ENCODE results near the gene ERF.

ERF gene

DNA sequence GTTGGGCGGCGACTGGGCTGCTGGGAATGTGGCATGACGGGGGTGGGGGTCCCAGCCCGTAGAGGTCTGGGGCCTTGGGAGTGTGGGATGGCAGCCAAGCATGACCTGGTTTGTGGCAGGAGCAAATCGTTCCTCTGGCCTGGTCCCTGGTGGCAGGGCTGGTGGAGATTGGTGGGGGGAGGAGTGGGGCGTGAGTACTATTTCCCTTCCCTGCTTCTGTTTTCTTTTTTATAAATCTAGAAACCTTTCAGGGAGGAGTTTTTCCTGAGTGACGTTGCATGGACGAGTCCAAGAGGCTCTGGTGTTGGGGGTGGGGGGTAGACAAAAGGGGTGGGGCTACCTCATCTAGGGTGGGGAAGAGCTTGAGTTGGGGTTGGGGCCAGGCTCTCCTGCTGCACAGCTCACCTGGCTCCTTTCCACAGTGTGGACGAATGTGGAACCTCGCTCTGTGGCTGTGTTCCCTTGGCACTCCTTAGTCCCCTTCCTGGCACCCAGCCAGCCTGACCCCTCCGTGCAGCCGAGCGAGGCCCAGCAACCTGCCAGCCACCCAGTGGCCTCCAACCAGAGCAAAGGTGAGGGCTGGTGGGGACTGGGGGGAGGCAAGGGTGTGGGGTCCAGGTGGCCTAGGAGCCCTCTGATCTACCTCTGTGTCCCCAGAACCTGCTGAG lies 31.6 kb upstream of the ERF start:
- peak; percentile 41 for DNase-seq

DNA sequence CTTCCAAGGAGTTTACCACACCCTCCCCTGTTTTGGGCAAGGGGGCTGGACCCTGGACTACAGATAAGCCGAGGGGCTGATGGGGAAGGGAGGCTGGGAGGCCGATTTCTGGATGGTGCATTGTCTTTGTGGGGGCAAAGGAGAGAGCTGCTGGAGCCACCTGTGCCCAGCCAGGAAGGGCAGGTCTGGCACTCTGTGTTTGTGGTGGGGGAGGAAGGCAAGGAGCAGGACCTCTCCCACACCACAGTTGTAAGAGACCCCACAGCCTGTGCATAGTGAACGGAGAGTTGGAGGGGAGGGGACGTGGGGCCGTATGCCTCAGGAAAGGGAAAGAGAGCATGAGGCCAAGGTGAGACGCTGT lies 31.0 kb upstream of the ERF start:
- DNase-seq = no peak

DNA sequence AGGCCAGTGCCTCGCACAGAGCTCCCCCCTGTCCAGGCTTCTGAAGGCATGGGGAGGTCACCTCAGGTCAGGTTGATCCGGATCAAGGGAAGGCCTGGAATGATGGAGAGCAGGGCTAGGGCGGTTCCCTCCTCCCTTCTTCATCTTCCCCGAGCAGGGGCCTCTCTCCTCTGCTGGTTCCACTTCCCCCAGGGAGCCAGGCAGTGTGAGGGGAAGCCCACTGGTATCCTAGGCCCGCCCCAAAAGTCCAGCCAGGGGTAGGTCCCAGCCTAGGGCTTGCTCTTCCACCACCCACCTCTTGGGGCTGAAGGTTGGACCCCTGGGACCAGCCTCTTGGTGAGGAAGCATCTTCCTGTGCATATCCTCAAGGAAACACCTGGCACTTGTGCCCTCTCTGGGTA lies 30.6 kb upstream of the ERF start:
- DNase-seq = no peak

DNA sequence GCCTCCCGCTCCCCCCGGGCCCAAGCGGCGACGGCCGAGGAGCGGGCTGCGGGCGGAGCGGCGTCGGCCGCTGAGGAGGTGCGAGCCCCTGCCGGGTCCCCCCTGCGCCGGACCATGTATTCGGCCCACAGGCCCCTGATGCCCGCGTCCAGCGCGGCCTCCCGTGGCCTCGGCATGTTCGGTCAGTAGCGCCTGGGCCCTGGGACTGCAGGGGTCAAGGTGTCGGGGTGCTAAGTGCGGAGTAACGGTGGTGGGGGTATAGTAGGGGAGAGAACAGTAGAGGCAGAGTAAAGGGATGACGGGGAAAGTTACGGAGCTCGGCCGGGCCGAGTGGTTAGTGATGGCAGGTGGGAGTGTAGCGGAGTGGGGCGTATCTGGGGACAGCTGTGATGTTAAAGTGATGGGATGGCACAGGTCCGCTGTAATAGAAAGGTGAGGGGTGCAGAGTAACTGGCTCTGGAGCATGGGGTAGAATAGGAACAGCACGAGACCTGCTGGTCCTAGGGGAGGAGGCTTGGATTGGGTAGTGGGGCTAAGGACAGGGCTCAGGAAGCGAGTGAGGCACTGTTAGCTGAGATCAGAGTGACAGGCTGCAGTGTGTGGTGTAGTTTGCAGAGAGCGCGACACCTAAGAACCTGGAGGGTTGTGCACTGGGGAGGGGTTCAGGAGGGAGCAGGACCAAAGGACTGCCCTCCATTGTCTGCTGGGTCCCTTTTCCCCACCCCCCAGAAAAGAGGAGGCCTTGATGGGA lies 29.8 kb upstream of the ERF start:
- no peak for DNase-seq

DNA sequence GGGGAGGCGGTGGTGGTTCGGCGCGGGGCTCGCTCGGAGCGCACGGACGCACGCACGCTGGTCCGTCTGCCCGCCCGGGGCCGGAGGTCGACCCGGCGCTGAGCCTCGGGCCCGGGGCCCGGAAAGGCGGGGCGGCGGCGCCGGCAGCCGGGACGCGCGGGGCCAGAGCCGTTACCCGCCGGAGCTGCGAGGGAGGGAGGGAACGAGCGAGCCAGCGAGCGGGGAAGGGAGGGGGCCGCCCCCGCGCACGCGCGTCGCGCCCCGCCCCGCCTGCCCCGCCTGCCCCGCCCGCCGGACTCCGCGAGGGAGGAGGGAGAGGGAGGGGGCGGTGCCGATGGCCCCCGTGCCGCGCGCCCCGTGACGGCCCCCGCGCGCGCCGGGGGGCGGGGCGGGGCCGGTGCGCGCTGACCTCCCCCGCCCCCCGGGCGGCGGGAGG lies 29.2 kb upstream of the ERF start:
- peak; percentile 79 for DNase-seq

- DNase-seq = peak; percentile 95
These were observed 28.5 kb upstream of the ERF start for GRCh38 chr19:42283188-42284065.

DNA sequence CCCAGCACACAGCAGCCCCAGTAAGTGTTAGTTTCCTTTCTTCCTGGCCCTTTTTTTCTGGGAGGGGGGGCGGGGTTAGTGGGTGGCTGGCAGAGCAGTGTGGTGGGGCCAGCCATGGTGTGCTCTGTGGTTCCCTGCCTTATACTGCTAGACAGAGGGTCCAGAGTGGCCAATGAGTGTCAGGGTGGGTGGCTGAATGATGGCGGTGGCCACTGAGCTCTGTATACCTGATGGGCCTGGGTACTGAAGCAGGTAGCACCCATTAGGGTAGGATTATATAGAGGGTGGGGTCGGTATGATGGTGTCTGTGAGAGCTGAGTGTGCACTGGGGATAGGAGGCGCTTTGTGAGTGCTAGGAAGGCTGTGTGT lies 27.9 kb upstream of the ERF start:
- DNase-seq = no peak

- DNase-seq = peak; percentile 72
These were observed 27.2 kb upstream of the ERF start for GRCh38 chr19:42281827-42282762.

DNA sequence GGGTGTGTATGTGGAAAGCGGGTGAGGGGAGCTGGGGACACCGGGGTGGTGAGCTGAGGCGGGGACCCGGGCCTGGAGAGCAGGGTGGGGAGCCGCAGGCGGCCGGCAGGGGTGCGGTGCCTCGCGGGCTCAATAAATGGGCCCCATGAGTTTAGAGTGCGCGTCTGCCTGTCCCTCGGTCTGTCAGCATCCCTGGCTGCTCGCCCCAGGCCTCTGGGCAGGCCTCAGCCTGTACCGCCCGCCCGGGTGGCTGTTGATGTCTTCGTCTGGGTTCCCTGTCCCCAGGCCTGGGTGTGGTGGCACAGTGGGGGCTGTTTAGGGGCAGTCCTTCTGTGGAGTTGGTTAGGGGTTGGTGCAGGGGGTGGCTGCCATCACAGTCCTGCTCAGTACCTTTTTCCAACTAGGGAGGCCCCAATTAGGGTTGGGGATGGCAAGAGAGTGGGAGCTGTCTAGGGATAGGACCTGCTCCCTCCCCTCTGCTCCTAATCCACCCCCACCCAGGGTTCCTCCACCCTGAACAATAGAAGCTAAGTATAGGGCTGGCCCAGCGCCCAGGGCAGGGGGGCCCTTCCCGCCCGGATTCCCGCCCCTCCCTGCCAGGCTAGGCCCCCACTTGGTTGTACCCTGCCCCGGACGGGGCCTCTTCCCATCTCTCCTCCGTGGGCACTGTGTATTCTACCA lies 26.4 kb upstream of the ERF start:
- peak; percentile 53 for DNase-seq

DNA sequence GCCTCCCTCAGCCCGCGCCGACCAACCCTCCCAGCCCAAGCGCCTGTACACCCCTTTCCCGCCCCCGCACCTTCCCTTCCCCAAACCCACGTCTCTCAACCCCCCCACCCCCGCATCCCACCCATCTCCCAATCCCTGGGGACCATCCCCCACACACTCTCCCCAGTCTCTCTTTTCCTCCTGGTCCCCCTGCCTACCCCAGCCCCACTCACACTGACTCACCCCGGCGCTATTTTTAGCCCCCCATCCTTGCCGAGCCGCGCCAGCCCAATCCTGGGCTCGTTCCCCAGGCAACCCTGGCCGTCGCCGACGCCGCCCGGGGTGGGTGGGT lies 25.9 kb upstream of the ERF start:
- peak; percentile 73 for DNase-seq

GRCh38 chr19:42279902-42280814 lies 25.2 kb upstream of the ERF start:
- DNase-seq = peak; percentile 92

- no peak for DNase-seq
These were observed 24.4 kb upstream of the ERF start for GRCh38 chr19:42279155-42279901.

DNA sequence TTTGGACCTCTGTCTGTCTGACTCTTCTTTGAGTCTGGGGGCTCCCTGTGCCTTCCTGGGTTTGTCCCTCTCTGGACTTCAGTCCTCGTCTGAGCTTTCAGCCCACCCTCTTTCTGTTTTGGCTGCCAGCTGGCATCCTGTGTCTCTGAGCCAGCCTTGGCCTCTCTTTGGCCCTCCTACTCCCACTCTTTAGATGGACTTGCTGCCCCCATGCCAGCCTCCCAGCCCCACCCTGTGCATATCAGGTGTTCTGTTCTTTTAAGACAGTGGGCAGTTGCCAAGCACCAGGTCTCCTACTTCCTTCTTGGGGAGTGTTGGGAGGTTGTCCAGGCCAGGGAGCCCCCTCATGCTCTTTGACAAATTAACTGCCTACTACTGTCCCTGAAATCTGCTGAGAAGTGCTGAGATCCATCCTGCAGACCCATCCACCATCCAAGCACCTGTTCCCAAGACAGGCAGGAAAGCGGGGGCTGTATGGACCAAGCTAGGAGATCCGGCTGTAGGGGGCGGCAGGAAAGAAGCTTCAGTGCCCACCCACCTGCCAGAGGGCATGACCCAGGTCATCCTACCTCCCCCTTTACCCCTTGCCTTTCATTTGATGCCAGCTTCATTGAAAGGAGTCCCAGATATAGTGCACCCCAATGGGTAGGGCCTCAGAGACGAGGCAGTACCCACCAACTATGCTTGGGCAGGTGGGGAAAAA lies 23.7 kb upstream of the ERF start:
- no peak for DNase-seq

DNA sequence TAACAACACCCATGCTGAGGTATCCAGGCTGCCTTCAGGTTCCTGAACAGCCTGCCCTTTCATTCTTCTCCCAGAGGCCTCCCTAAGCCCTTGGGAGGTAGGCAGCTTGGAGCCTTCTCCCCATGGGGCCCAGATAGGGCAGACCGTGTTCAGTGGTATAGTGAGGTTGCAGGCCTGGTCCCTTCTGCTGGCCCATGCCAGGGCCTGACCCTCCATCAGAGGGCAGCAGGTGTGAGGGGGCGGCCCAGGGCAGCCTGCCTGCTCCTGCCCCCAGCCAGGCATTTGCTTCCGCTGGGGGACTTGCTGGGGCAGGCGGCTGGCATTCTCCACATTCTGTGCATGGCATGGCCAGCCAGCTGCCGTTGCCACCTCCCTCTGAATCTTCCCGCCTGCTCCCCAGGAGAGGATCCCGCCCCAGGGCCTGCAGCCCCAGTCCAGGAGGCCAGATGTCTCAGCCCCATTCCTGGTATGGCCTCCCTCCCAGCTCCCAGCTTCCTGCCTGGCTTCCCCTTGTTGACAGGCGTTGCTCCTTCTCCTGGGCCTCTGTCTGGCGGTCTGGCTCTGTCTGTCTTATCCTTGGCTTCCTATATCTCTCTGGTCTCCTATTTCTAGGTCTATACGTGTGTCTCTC lies 23.0 kb upstream of the ERF start:
- DNase-seq = peak; percentile 46

GRCh38 chr19:42276821-42277220 lies 21.9 kb upstream of the ERF start:
- DNase-seq = no peak

DNA sequence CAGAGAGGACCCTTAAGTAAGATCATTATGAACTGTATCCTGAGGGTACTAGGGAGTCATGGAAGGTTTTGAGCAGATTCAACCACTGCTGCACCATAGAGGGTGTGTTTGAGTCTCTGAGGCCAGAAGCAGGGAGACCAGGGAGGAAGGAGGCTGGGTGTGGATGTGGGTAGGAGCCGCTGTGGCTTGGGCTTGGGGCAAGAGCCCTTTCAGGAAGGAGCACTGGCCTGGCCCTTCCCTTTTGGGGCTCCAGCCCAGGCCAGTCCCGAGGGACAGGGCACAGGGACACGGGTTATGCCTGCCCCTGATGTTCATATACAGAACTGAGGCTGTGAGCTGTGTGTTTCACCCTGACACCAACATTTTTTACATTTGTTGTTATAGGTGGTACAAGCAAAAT lies 21.4 kb upstream of the ERF start:
- DNase-seq = no peak

- DNase-seq = no peak
These were observed 20.6 kb upstream of the ERF start for GRCh38 chr19:42275517-42275916.

DNA sequence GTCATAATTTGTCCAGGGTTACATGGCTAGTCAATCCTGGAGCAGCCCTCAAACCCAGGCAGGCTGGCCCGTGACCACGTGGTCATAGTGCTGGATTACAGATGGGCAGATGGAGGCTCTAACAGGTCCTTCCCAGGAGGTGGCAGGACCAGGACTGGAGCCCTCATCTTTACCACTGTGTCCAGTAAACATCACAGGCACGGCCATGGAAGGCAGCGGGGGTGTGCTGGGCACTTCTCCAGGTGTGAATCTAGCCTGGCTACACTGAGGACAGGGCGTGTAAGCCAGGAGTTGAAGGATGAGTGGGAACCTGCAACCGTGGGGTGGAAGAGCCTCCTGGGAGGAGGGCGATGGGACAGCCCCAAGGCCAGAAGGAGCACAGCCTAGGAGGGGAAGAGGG lies 20.2 kb upstream of the ERF start:
- no peak for DNase-seq

DNA sequence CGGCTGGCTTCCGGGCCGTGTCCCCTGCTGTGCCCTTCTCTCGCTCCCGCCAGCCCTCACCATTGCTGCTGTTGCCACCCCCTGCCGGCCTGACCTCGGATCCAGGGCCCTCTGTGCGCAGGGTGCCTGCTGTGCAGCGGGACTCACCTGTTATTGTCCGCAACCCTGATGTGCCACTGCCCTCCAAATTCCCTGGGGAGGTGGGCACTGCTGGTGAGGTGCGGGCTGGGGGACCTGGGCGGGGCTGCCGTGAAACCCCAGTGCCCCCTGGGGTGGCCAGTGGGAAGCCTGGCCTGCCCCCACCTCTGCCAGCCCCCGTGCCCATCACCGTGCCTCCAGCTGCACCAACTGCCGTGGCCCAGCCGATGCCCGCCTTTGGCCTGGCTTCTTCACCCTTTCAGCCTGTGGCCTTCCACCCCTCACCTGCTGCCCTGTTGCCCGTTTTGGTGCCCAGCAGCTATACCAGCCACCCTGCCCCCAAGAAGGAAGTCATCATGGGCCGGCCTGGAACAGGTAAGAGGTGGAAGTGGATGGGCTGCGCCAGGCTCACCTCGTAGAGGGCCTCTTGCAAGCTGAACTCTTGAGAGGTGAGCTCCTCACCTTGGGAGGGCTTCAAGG lies 19.2 kb upstream of the ERF start:
- DNase-seq = no peak

Data from fibroblast of upper back skin (primary cell).